Ovary (tissue), 3 donors: ENCODE data around the gene CCDC13.

Experiments
- CTCF ChIP-seq, 3 donors: fragments of 450-650 bp in 2 of 3; fragments of 200-600 bp in 1 of 3; IDR thresholded peaks; one replicate each; pipeline versions ENCODE4 v1.5.1 to v1.8.0; 2016 to 2022; ENCODE audit warnings: antibody characterized with exemption in 3 of 3, mild to moderate bottlenecking in 1 of 3
- EP300 ChIP-seq: sonication (generic); formaldehyde crosslinking; IDR thresholded peaks from one replicate; pipeline ENCODE4 v1.6.1; 2017; ENCODE audit warnings: antibody characterized with exemption
- donor health status: DM: no; HTN: no; CAD: no.

- TF ChIP-seq EP300, result no peak
- no peak for TF ChIP-seq CTCF (IDR thresholded peaks at IDR 0.05)
These were observed 7.3 kb upstream of the CCDC13 start for GRCh38 chr3:42780398-42780797.
